ENCODE measurements around the gene LITAF. TPM values are rescaled to one million over a fixed set of nuclear protein-coding genes. Genes with fewer than 3 reads are reported as not detected.

Gene LITAF
- total and polyA plus RNA-seq, 12 donors: 17.3 to 83.2 (median 51.3) TPM

DNA sequence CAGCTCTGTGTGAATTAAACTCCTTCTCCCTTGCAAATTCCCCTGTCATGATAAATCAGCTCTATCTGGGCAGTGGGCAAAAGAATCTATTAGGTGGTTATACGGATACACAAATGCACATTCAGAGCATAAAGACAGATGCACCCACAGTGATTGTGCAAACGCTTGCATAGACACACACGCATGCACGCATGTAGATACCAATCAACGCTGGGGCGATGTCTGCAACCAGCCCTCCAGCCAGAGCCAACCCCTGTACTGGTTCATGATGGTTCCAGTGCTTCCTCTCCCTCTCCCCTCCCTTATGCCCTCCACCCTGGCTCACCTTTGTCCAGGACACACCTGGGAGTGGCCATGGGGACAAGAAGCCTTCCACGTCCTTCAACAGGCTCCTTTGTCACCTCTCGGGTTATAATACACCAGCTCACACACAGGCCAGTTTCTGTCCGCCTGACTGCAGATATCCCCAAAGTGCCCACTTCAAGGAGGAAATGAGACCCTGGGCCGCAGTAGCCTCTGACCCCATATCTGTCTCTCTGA is 48.5 kb upstream of the LITAF start:
- Histone ChIP-seq H3K27ac (no peak overlapping the region), H3K27me3 (no peaks in the 10 kb centered on the region), H3K9me3 (replicated peaks in 1 of 3) (no peaks in the 10 kb centered on the region), H3K4me3 (no peak overlapping the region), H3K4me1 (replicated peaks in 1 of 2) (peaks cover 3 to 12% of the 10 kb centered on the region in 2 donors), H3K36me3 (replicated peaks in 1 of 2) (no peaks in the 10 kb centered on the region)
- no peak for DNase-seq
- intact Hi-C loops (cut with DNase I): no loop called here
- WGBS, 4 donors: 86 to 93% (median 89%) methylated on average over 10 of the region's 10 CpGs
- no peak for TF ChIP-seq POLR2A (IDR thresholded peaks at IDR 0.05)
- TF ChIP-seq, protein P1, sequence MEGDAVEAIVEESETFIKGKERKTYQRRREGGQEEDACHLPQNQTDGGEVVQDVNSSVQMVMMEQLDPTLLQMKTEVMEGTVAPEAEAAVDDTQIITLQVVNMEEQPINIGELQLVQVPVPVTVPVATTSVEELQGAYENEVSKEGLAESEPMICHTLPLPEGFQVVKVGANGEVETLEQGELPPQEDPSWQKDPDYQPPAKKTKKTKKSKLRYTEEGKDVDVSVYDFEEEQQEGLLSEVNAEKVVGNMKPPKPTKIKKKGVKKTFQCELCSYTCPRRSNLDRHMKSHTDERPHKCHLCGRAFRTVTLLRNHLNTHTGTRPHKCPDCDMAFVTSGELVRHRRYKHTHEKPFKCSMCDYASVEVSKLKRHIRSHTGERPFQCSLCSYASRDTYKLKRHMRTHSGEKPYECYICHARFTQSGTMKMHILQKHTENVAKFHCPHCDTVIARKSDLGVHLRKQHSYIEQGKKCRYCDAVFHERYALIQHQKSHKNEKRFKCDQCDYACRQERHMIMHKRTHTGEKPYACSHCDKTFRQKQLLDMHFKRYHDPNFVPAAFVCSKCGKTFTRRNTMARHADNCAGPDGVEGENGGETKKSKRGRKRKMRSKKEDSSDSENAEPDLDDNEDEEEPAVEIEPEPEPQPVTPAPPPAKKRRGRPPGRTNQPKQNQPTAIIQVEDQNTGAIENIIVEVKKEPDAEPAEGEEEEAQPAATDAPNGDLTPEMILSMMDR (IDR thresholded peaks at IDR 0.05): no peak

GRCh38 chr16:11634312-11634711 is 47.6 kb upstream of the LITAF start:
- no peak overlapping the region for H3K4me3 ChIP-seq
- no peak overlapping the region for H3K27ac ChIP-seq
- H3K36me3 ChIP-seq (replicated peaks in 1 of 2): no peaks in the 10 kb centered on the region
- DNase-seq: no peak
- intact Hi-C loops (cut with DNase I): no loop called here
- H3K9me3 ChIP-seq (replicated peaks in 1 of 3): no peaks in the 10 kb centered on the region
- no peak for TF ChIP-seq POLR2A (IDR thresholded peaks at IDR 0.05)
- TF ChIP-seq, protein P1 (IDR thresholded peaks at IDR 0.05): no peak
- H3K4me1 ChIP-seq (replicated peaks in 1 of 2): peaks cover 0 to 6% of the 10 kb centered on the region in 2 donors
- WGBS, 4 donors: 77 to 90% (median 81%) methylated on average over 6 of the region's 6 CpGs
- no peaks in the 10 kb centered on the region for H3K27me3 ChIP-seq

DNA sequence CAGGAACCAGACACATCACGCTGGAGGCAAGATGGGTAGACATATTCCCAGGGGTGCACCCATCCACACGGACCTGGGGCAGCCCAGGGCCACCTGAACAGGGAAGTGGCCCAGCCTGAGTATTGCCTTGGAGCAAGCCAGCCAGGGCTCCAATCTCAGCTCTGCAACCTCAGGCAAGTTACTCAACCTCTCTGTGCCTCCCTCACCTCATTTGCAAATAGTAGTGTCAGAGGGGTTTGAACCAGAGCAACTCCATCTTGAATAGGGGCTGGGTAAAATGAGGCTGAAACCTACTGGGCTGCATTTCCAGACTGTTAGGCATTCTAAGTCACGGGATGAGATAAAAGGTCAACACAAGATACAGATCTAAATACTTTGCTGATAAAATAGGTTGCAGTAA is 46.4 kb upstream of the LITAF start:
- no peak for DNase-seq
- Histone ChIP-seq H3K4me1 (replicated peaks in 1 of 2) (peaks cover 0 to 6% of the 10 kb centered on the region in 2 donors), H3K36me3 (replicated peaks in 1 of 2) (no peaks in the 10 kb centered on the region), H3K27me3 (no peaks in the 10 kb centered on the region), H3K27ac (peak overlapping the region in 3 of 5 donors; percentile 60 to 88 (median 78)), H3K9me3 (replicated peaks in 1 of 3) (no peaks in the 10 kb centered on the region), H3K4me3 (no peak overlapping the region)
- WGBS, 4 donors: 72 to 83% (median 79%) methylated on average over 1 to 3 of the region's 3 CpGs
- intact Hi-C loops (cut with DNase I): no loop called here
- TF ChIP-seq, protein P1 (IDR thresholded peaks at IDR 0.05): no peak
- TF ChIP-seq POLR2A (IDR thresholded peaks at IDR 0.05): no peak

DNA sequence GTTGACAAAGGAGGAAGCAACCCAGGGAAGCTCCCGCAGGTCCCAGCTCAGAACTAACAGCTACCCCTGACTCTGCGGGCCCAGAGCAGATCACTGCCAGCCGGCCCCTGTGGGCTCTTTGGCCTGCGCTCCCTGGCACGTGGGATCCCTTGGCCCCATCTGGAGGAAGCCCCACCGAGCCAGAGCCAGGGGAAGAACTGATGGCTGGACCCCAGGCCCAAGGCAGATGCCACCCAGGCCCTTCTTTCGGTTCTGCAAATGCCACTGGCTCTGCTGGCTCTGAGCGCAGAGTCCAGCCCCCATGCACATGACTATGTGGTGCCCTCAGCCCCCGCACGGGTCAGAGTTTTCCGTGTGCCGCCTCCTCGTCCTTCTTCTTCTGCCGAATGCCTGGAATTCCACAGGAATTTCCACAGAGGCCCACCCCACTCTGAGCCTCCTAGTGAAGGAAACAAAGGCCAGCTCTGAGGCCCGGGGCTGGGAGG is 45.8 kb upstream of the LITAF start:
- 51 to 73% (median 58%) methylated on average over 13 to 15 of the region's 15 CpGs for WGBS, 4 donors

More for the DNA sequence above, 45.8 kb upstream of the LITAF start:
- Histone ChIP-seq H3K4me3 (no peak overlapping the region), H3K4me1 (replicated peaks in 1 of 2) (peaks cover 0 to 6% of the 10 kb centered on the region in 2 donors), H3K27me3 (no peaks in the 10 kb centered on the region), H3K9me3 (replicated peaks in 1 of 3) (no peaks in the 10 kb centered on the region), H3K27ac (peak overlapping the region in 4 of 5 donors; percentile 60 to 88 (median 72)), H3K36me3 (replicated peaks in 1 of 2) (no peaks in the 10 kb centered on the region)
- TF ChIP-seq, protein P1 (IDR thresholded peaks at IDR 0.05): no peak
- no peak for TF ChIP-seq POLR2A (IDR thresholded peaks at IDR 0.05)
- intact Hi-C loops (cut with DNase I): no loop called here
- peak; percentile 50 to 83 (median 65) for DNase-seq

All from adrenal gland (tissue), 12 donors.